ENCODE results near the gene STRBP.

DNA sequence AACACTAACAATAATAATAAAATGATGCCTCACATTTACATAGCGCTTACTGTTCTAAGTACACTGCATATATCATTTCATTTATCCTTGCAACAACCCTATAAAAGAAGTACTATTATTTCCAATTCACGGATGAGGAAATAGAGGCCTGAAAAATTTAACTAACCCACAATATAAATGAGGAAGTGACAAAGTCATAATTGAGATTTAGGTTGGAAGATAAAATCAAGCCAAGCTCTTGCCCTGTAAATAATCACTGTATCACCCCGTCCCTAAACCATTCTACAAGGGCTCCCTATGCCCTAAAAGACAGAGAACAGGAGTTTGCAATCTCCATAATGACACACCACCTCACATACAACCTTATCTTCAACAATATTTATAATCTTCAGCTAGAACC, 49.6 kb downstream of the STRBP start:
- no peak for TF ChIP-seq EZH2phosphoT487 (IDR thresholded peaks at IDR 0.05; ENCODE audit: insufficient read depth, low read depth)
- TF ChIP-seq EZH2 (IDR thresholded peaks at IDR 0.05; ENCODE audit: insufficient read depth, poor library complexity, severe bottlenecking) = no peak
